ENCODE measurements around the gene OR2J2.
"Not testable (repeated sequence)": the region's sequence is repeated elsewhere in the genome, so short reads cannot be mapped to it uniquely, and the experiment has no call there.

Gene OR2J2
- 0 reads per million in 3 experiments for total RNA-seq

- not testable (repeated sequence) for DNase-seq
Measured at GRCh38 chr6:29170607-29171006, at the start of gene OR2J2. Gene OR2J2, plus strand, starts transcription at chr6:29170907. Its CDS starts 2,729 bp downstream, at chr6:29173636.

- no peak for DNase-seq
Measured at GRCh38 chr6:29129326-29130012, 41.2 kb upstream of the OR2J2 start.

- no peak for DNase-seq
Measured at GRCh38 chr6:29130644-29131043, 40.1 kb upstream of the OR2J2 start.

- no peak for DNase-seq
Measured at GRCh38 chr6:29131691-29132090, 39.0 kb upstream of the OR2J2 start.

GRCh38 chr6:29137724-29138123 is 33.0 kb upstream of the OR2J2 start:
- no peak for DNase-seq

- no peak for DNase-seq
Measured at GRCh38 chr6:29141606-29142005, 29.1 kb upstream of the OR2J2 start.

- no peak for DNase-seq
Measured at GRCh38 chr6:29142309-29142708, 28.4 kb upstream of the OR2J2 start.

- no peak for DNase-seq
Measured at GRCh38 chr6:29146179-29146578, 24.5 kb upstream of the OR2J2 start.

GRCh38 chr6:29147074-29147473 is 23.6 kb upstream of the OR2J2 start:
- no peak for DNase-seq

- not testable (repeated sequence) for DNase-seq
Measured at GRCh38 chr6:29149444-29149843, 21.3 kb upstream of the OR2J2 start.

GRCh38 chr6:29153083-29153482 is 17.6 kb upstream of the OR2J2 start:
- no peak for DNase-seq

GRCh38 chr6:29155182-29155581 is 15.5 kb upstream of the OR2J2 start:
- not testable (repeated sequence) for DNase-seq

GRCh38 chr6:29159922-29160321 is 10.8 kb upstream of the OR2J2 start:
- not testable (repeated sequence) for DNase-seq

GRCh38 chr6:29165571-29165970 is 5.1 kb upstream of the OR2J2 start:
- not testable (repeated sequence) for DNase-seq

- no peak for DNase-seq
Measured at GRCh38 chr6:29171736-29172135, 1.0 kb downstream of the OR2J2 start.

GRCh38 chr6:29183594-29183993 is 12.9 kb downstream of the OR2J2 start:
- no peak for DNase-seq

GRCh38 chr6:29188659-29189058 is 18.0 kb downstream of the OR2J2 start:
- DNase-seq = not testable (repeated sequence)

- no peak for DNase-seq
Measured at GRCh38 chr6:29200767-29201662, 30.3 kb downstream of the OR2J2 start.

GRCh38 chr6:29201966-29202365 is 31.3 kb downstream of the OR2J2 start:
- DNase-seq = no peak

GRCh38 chr6:29211488-29211887 is 40.8 kb downstream of the OR2J2 start:
- DNase-seq = no peak

- DNase-seq = no peak
Measured at GRCh38 chr6:29216528-29216927, 45.8 kb downstream of the OR2J2 start.

GRCh38 chr6:29217242-29217641 is 46.5 kb downstream of the OR2J2 start:
- not testable (repeated sequence) for DNase-seq

- DNase-seq = not testable (repeated sequence)
Measured at GRCh38 chr6:29218056-29218455, 47.3 kb downstream of the OR2J2 start.
